Hepatocyte (in vitro differentiated cells): ENCODE results near the gene TSPAN13.

Experiments used
- EZH2phosphoT487 ChIP-seq: fragments of 200-600 bp; sonication (generic); IDR thresholded peaks from one replicate; pipeline ENCODE4 v1.6.1; 2018; ENCODE audit warnings: antibody characterized with exemption, mild to moderate bottlenecking, low read depth, moderate library complexity; ENCODE audit not compliant: unreplicated experiment, severe bottlenecking
- TF ChIP-seq, protein P1 (sequence below): fragments of 200-600 bp; sonication (generic); IDR thresholded peaks from 2 replicates; pipeline ENCODE4 v1.5.1; 2016; ENCODE audit warnings: antibody characterized with exemption, mild to moderate bottlenecking; ENCODE audit not compliant: poor library complexity

DNA sequence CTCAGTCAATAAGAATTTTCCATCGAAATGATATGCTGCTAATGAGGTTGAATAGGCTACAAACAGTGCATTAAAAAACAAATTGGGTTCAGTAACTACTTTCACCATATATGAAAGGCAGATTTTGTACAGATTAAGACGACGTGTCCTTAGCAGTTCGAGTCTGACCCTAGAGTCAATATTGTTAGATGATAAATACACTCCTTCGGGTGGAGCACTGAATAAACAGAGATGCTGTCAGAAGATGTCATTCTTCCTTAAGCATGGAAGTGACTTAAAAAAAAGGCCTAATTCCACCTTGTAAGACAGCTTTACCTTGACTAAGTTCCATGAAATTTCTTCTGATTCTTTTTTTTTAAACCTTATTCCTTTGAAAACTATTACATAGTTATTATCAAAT is 57.0 kb downstream of the TSPAN13 start:
- TF ChIP-seq, protein P1, sequence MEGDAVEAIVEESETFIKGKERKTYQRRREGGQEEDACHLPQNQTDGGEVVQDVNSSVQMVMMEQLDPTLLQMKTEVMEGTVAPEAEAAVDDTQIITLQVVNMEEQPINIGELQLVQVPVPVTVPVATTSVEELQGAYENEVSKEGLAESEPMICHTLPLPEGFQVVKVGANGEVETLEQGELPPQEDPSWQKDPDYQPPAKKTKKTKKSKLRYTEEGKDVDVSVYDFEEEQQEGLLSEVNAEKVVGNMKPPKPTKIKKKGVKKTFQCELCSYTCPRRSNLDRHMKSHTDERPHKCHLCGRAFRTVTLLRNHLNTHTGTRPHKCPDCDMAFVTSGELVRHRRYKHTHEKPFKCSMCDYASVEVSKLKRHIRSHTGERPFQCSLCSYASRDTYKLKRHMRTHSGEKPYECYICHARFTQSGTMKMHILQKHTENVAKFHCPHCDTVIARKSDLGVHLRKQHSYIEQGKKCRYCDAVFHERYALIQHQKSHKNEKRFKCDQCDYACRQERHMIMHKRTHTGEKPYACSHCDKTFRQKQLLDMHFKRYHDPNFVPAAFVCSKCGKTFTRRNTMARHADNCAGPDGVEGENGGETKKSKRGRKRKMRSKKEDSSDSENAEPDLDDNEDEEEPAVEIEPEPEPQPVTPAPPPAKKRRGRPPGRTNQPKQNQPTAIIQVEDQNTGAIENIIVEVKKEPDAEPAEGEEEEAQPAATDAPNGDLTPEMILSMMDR = no peak
- no peak for TF ChIP-seq EZH2phosphoT487
